Colonic mucosa (tissue), 4 donors: Measurements from ENCODE around the gene CCSER1. TPM values are rescaled to one million over a fixed set of nuclear protein-coding genes. Genes with fewer than 3 reads are reported as not detected.

Experiments used
- DNase-seq: peaks from one replicate; pipeline ENCODE4 v3.0.0-alpha.2; 2020
- H3K27ac ChIP-seq: fragments of 200-600 bp; one replicate; pipeline ENCODE4 v1.8.0; 2021
- H3K27me3 ChIP-seq: fragments of 200-600 bp; one replicate; pipeline ENCODE4 v1.8.0; 2021
- H3K36me3 ChIP-seq: fragments of 200-600 bp; one replicate; pipeline ENCODE4 v1.8.0; 2021
- H3K4me1 ChIP-seq: fragments of 200-600 bp; one replicate; pipeline ENCODE4 v1.8.0; 2021; ENCODE audit warnings: mild to moderate bottlenecking
- H3K4me3 ChIP-seq: fragments of 200-600 bp; one replicate; pipeline ENCODE4 v1.8.0; 2021
- H3K9ac ChIP-seq, 2 donors: one replicate each; pipeline ENCODE4 v1.7.0; 2013; ENCODE audit warnings: control low read depth in 2 of 2, low read depth in 2 of 2, low read length in 2 of 2
- H3K9me3 ChIP-seq: fragments of 200-600 bp; one replicate; pipeline ENCODE4 v1.8.0; 2021
- CTCF ChIP-seq: fragments of 200-600 bp; IDR thresholded peaks from one replicate; pipeline ENCODE4 v1.8.0; 2022; ENCODE audit warnings: antibody characterized with exemption, mild to moderate bottlenecking
- intact Hi-C: fragments of 100-400 bp; cut with DNase I; formaldehyde crosslinking; loops from one replicate; pipeline ENCODE4 v1.14.1; 2022
- total RNA-seq, 2 donors: library from RNA; stranded (reverse); fragmentation: NEBNext Ultra II Directional in 1 of 2; extraction: Animal tissue kit (Norgen Biotek cat#: 25700) in 1 of 2; gene quantifications; one replicate each; pipeline ENCODE4 v1.2.1, GENCODE V29; 2021
- donor health status: healthy.
- donor health status: DM: no; HTN: no; CAD: no.
- donor health status: DM: no; HTN: no; CAD: no.

Gene CCSER1
- total RNA-seq, 2 donors from 2014 or later = 11.2 to 13.4 TPM

- no peak for DNase-seq
- no peak overlapping the region for H3K9ac ChIP-seq
- intact Hi-C loops = no loop called here
- H3K27me3 ChIP-seq = no peaks in the 10 kb centered on the region
- no peaks in the 10 kb centered on the region for H3K9me3 ChIP-seq
- H3K4me3 ChIP-seq = no peak overlapping the region
- no peak overlapping the region for H3K27ac ChIP-seq
- H3K36me3 ChIP-seq = no peaks in the 10 kb centered on the region
- H3K4me1 ChIP-seq = no peaks in the 10 kb centered on the region
- TF ChIP-seq CTCF = no peak
Measured at GRCh38 chr4:91298156-91298700, 1171.0 kb downstream of the CCSER1 start.

- Histone ChIP-seq H3K9me3 (no peaks in the 10 kb centered on the region), H3K4me1 (no peaks in the 10 kb centered on the region), H3K27me3 (no peaks in the 10 kb centered on the region), H3K4me3 (no peak overlapping the region), H3K9ac (no peak overlapping the region), H3K27ac (no peak overlapping the region), H3K36me3 (no peaks in the 10 kb centered on the region)
- DNase-seq = no peak
- TF ChIP-seq CTCF = no peak
- intact Hi-C loops = no loop called here
Measured at GRCh38 chr4:91298824-91299223, 1171.6 kb downstream of the CCSER1 start.

GRCh38 chr4:91302120-91302519, 1174.9 kb downstream of the CCSER1 start:
- H3K4me3 ChIP-seq = no peak overlapping the region
- no peaks in the 10 kb centered on the region for H3K27me3 ChIP-seq
- no peaks in the 10 kb centered on the region for H3K4me1 ChIP-seq
- no peak for TF ChIP-seq CTCF
- no peak overlapping the region for H3K27ac ChIP-seq
- no peak for DNase-seq
- intact Hi-C loops = no loop called here
- no peak overlapping the region for H3K9ac ChIP-seq
- no peaks in the 10 kb centered on the region for H3K36me3 ChIP-seq
- H3K9me3 ChIP-seq = no peaks in the 10 kb centered on the region

GRCh38 chr4:91304292-91304691, 1177.1 kb downstream of the CCSER1 start:
- no peak for TF ChIP-seq CTCF
- H3K36me3 ChIP-seq = no peaks in the 10 kb centered on the region
- no peak overlapping the region for H3K4me3 ChIP-seq
- intact Hi-C loops = no loop called here
- no peaks in the 10 kb centered on the region for H3K27me3 ChIP-seq
- DNase-seq = no peak
- H3K9ac ChIP-seq = no peak overlapping the region
- H3K4me1 ChIP-seq = no peaks in the 10 kb centered on the region
- no peak overlapping the region for H3K27ac ChIP-seq
- H3K9me3 ChIP-seq = no peaks in the 10 kb centered on the region

- Histone ChIP-seq H3K27me3 (no peaks in the 10 kb centered on the region), H3K36me3 (no peaks in the 10 kb centered on the region), H3K4me1 (no peaks in the 10 kb centered on the region), H3K9me3 (no peaks in the 10 kb centered on the region), H3K9ac (no peak overlapping the region), H3K4me3 (no peak overlapping the region), H3K27ac (no peak overlapping the region)
- intact Hi-C loops = no loop called here
- DNase-seq = no peak
- TF ChIP-seq CTCF = no peak
Measured at GRCh38 chr4:91317434-91317833, 1190.2 kb downstream of the CCSER1 start.
